Uterus (tissue), 4 donors: ENCODE data around the gene ADGRF5. TPM values are rescaled to one million over a fixed set of nuclear protein-coding genes. Genes with fewer than 3 reads are reported as not detected.

ENCODE experiments used
- DNase-seq, 2 donors: peaks; one replicate each; pipeline ENCODE4 v3.0.0-alpha.2; 2019 to 2020
- H3K27ac ChIP-seq, 2 donors: fragments of 200-600 bp; sonication (generic); 1 replicate in 1 of 2; 2 replicates in 1 of 2; pipeline ENCODE4 v1.5.1; 2016 to 2018
- H3K27me3 ChIP-seq, 2 donors: fragments of 200-600 bp; sonication (generic); one replicate each; pipeline ENCODE4 v1.5.1; 2018 to 2019; ENCODE audit warnings: control low read depth in 1 of 2
- H3K36me3 ChIP-seq, 2 donors: fragments of 200-600 bp; sonication (generic); one replicate each; pipeline ENCODE4 v1.5.1; 2019; ENCODE audit warnings: control low read depth in 1 of 2
- H3K4me1 ChIP-seq, 2 donors: fragments of 200-600 bp; sonication (generic); one replicate each; pipeline ENCODE4 v1.5.1; 2018 to 2019; ENCODE audit warnings: control low read depth in 1 of 2
- H3K4me3 ChIP-seq, 2 donors: fragments of 200-600 bp; sonication (generic); 1 replicate in 1 of 2; 2 replicates in 1 of 2; pipeline ENCODE4 v1.5.1; 2018 to 2019; ENCODE audit warnings: mild to moderate bottlenecking in 1 of 2
- H3K9me3 ChIP-seq, 2 donors: fragments of 200-600 bp; sonication (generic); one replicate each; pipeline ENCODE4 v1.5.1; 2019; ENCODE audit warnings: control low read depth in 1 of 2
- POLR2A ChIP-seq, 2 donors: fragments of 450-650 bp; IDR thresholded peaks; one replicate each; pipeline ENCODE4 v1.6.1; 2016; ENCODE audit warnings: antibody characterized with exemption in 2 of 2, mild to moderate bottlenecking in 1 of 2, moderate library complexity in 1 of 2
- intact Hi-C: fragments of 100-400 bp; cut with DNase I; formaldehyde crosslinking; loops from one replicate; pipeline ENCODE4 v1.15.1; 2023; ENCODE audit warnings: low total_unique reads
- total RNA-seq, 4 donors: library from RNA; depleted of rRNA in 3 of 4; stranded (reverse); fragments of >200 nt in 3 of 4; gene quantifications; one replicate each; pipeline versions ENCODE4 v1.1.0 to v1.2.4, GENCODE V29; 2014 to 2023
- TF ChIP-seq, protein P1 (sequence below), 4 experiments: fragments of 200-600 bp in 2 of 4; fragments of 450-650 bp in 2 of 4; sonication (generic) in 2 of 4; IDR thresholded peaks; one replicate each; pipeline ENCODE4 v1.5.1; 2016 to 2019; ENCODE audit warnings: antibody characterized with exemption in 4 of 4, mild to moderate bottlenecking in 2 of 4, moderate library complexity in 1 of 4
- donor health status: DM: yes; HTN: yes; CAD: no.

The ADGRF5 gene
- total RNA-seq, 4 donors from 2014 or later = 21.5 to 51.2 (median 35.9) TPM

GRCh38 chr6:46931416-46931815, 9.7 kb upstream of the ADGRF5 start:
- no peaks in the 10 kb centered on the region for H3K27me3 ChIP-seq
- H3K36me3 ChIP-seq = no peaks in the 10 kb centered on the region
- no peaks in the 10 kb centered on the region for H3K9me3 ChIP-seq
- no peak overlapping the region for H3K27ac ChIP-seq
- TF ChIP-seq POLR2A (IDR thresholded peaks at IDR 0.05) = no peak
- TF ChIP-seq, protein P1, sequence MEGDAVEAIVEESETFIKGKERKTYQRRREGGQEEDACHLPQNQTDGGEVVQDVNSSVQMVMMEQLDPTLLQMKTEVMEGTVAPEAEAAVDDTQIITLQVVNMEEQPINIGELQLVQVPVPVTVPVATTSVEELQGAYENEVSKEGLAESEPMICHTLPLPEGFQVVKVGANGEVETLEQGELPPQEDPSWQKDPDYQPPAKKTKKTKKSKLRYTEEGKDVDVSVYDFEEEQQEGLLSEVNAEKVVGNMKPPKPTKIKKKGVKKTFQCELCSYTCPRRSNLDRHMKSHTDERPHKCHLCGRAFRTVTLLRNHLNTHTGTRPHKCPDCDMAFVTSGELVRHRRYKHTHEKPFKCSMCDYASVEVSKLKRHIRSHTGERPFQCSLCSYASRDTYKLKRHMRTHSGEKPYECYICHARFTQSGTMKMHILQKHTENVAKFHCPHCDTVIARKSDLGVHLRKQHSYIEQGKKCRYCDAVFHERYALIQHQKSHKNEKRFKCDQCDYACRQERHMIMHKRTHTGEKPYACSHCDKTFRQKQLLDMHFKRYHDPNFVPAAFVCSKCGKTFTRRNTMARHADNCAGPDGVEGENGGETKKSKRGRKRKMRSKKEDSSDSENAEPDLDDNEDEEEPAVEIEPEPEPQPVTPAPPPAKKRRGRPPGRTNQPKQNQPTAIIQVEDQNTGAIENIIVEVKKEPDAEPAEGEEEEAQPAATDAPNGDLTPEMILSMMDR (IDR thresholded peaks at IDR 0.05) = no peak
- no peak for DNase-seq
- H3K4me1 ChIP-seq = no peaks in the 10 kb centered on the region
- H3K4me3 ChIP-seq = no peak overlapping the region
- intact Hi-C loops = no loop called here

DNA sequence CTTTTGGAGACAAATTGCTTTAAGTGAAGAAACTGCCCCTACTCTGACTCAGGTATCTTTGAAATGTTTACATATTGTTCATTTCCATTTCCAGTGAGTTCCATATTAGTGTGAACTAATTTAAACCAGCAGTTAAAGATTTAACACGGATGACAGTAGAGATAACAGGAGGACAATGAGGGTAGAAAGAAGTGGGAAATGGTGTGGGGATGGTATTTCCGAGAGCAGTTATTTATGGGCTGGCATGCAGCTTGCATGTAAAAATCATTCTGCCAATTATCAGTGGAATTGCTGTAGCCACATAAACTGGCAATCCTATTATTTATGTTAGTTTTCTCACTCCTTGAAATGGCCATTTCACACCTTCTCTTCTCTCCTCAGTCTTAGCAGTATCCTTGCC, 8.6 kb upstream of the ADGRF5 start:
- Histone ChIP-seq H3K36me3 (no peaks in the 10 kb centered on the region), H3K4me1 (no peaks in the 10 kb centered on the region), H3K4me3 (no peak overlapping the region), H3K27me3 (no peaks in the 10 kb centered on the region), H3K27ac (no peak overlapping the region), H3K9me3 (no peaks in the 10 kb centered on the region)
- TF ChIP-seq, protein P1 (IDR thresholded peaks at IDR 0.05) = no peak
- no peak for TF ChIP-seq POLR2A (IDR thresholded peaks at IDR 0.05)
- intact Hi-C loops = no loop called here
- DNase-seq = no peak

- H3K27me3 ChIP-seq = no peaks in the 10 kb centered on the region
- intact Hi-C loops = no loop called here
- no peak overlapping the region for H3K27ac ChIP-seq
- DNase-seq = no peak
- no peaks in the 10 kb centered on the region for H3K4me1 ChIP-seq
- TF ChIP-seq POLR2A (IDR thresholded peaks at IDR 0.05) = no peak
- TF ChIP-seq, protein P1 (IDR thresholded peaks at IDR 0.05) = no peak
- no peak overlapping the region for H3K4me3 ChIP-seq
- H3K36me3 ChIP-seq = no peaks in the 10 kb centered on the region
- H3K9me3 ChIP-seq = no peaks in the 10 kb centered on the region
Observed at GRCh38 chr6:46927066-46927465, 5.3 kb upstream of the ADGRF5 start.

- H3K27ac ChIP-seq = peak overlapping the region in 1 of 2 donors; percentile 10
- no peak overlapping the region for H3K4me3 ChIP-seq
- H3K27me3 ChIP-seq = no peaks in the 10 kb centered on the region
- no peak for TF ChIP-seq POLR2A (IDR thresholded peaks at IDR 0.05)
- TF ChIP-seq, protein P1 (IDR thresholded peaks at IDR 0.05) = no peak
- no peaks in the 10 kb centered on the region for H3K4me1 ChIP-seq
- intact Hi-C loops = no loop called here
- no peaks in the 10 kb centered on the region for H3K9me3 ChIP-seq
- H3K36me3 ChIP-seq = no peaks in the 10 kb centered on the region
- DNase-seq = no peak
Observed at GRCh38 chr6:46926481-46926880, 4.7 kb upstream of the ADGRF5 start.

- Histone ChIP-seq H3K4me3 (no peak overlapping the region), H3K36me3 (no peaks in the 10 kb centered on the region), H3K27ac (peak overlapping the region in 1 of 2 donors; percentile 10), H3K9me3 (no peaks in the 10 kb centered on the region), H3K27me3 (no peaks in the 10 kb centered on the region), H3K4me1 (no peaks in the 10 kb centered on the region)
- intact Hi-C loops = no loop called here
- DNase-seq = peak; percentile 25 to 38
- no peak for TF ChIP-seq POLR2A (IDR thresholded peaks at IDR 0.05)
- TF ChIP-seq, protein P1 (IDR thresholded peaks at IDR 0.05) = no peak
Observed at GRCh38 chr6:46925563-46926253, 4.0 kb upstream of the ADGRF5 start.
